GM19238 (cell line): ENCODE results near the gene CCDC192.
"Not testable (repeated sequence)": the region's sequence is repeated elsewhere in the genome, so short reads cannot be mapped to it uniquely, and the experiment has no call there.

ENCODE experiments used
- DNase-seq: peaks from one replicate; pipeline ENCODE4 v3.0.0; 2011; ENCODE audit warnings: low spot score; ENCODE audit not compliant: insufficient read length

Gene CCDC192

DNA sequence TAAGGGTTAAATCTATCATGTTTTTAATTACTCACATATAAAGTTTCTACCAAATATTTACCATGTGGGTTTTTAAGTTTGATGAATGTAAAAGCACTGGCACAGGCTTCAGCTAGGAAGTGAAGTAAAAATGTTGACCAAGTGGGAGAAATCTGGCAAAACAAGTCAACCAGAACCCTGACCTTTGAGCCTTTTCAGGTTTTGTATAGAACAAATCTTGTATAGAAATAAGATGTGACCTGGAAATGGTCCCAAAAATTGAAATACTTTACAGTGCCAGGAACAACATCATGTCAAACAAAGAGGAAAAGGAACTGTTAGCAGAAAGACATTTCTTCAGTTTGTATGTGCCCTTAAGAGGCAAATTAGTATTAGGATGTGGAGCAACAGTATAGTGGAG lies 137.6 kb downstream of the CCDC192 start:
- no peak for DNase-seq

- no peak for DNase-seq
Measured at GRCh38 chr5:127844581-127845021, 141.4 kb downstream of the CCDC192 start.

DNA sequence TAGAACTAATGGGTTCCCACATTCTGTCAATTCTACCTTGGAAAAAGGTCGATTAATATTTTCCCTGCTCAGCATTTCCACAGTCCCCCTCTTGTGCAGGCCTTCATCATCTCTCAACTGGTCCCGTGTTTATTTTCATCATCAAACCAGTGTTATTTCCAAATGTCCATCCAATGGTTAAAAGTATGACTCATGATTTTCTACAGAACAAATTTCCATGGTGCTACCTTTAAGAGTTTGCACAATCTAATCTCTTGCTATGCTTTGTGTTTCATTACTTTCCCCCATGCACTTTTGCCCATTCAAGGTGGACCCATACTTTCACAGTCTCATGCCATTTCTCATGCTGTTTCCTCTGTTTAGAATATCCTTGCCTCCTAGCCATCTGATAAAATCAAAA lies 143.7 kb downstream of the CCDC192 start:
- DNase-seq: no peak

- DNase-seq: not testable (repeated sequence)
Measured at GRCh38 chr5:127847641-127848040, 144.4 kb downstream of the CCDC192 start.

DNA sequence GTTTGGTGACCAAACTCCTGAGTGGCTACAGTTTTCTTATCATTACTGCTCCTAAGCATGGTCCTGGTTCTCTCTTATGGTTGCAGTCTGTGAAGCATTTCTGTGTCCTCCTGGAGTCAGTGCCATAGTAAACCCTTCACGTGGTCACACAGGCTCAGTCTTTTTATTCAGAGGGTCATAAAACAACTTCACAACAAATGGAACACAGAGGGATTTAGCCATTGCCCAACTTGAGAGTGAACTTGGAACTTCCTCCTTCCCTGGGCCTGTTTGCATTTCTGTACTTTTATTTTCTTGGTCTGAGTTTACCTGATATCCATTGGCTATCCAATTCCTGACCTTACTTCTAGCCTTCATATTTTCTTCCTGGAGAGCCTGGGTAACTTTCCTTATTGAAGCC lies 144.9 kb downstream of the CCDC192 start:
- DNase-seq: no peak

DNA sequence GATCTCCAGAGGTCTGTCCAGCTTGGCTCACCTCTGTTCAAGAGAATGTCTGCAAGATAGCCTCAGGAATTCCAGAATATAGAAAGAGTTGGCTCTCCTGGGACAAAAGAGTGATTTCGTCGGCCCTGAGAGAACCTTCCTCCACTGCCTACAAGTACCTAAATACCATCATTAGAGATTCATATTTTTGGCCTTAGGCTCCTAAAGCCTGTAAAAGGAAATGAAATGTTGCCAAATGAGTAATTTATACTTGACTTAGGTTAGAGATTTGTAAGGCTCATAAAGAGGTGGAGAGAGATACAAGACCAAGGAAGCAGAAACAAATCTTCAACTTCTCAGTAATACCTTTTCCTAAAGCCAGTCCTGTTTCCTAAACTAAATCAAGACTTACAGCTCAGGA lies 146.2 kb downstream of the CCDC192 start:
- DNase-seq: no peak

DNA sequence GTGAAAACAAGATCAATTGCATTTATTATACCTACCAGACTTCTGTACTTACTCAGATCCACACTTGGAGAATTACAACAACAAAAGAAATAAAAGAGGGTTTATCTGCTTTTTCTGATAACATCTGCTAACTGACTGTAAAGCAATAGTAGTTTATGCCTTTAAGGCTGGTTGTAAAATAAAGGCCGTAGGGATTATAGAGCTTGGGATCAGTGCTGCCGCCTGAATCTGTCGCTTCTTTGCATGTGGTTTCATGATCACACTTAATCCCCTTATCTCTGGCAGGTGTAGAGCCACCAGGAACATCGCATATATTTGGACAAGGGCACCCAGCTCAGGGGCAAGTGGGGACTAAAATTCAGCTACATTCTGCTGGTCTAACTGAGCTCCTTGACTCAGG lies 146.7 kb downstream of the CCDC192 start:
- no peak for DNase-seq

GRCh38 chr5:127851964-127852363 lies 148.8 kb downstream of the CCDC192 start:
- no peak for DNase-seq

- no peak for DNase-seq
Measured at GRCh38 chr5:127854520-127854919, 151.3 kb downstream of the CCDC192 start.

- DNase-seq: no peak
Measured at GRCh38 chr5:127856292-127856691, 153.1 kb downstream of the CCDC192 start.

- no peak for DNase-seq
Measured at GRCh38 chr5:127858116-127858784, 155.1 kb downstream of the CCDC192 start.

GRCh38 chr5:127860291-127860690 lies 157.1 kb downstream of the CCDC192 start:
- DNase-seq: no peak

- DNase-seq: no peak
Measured at GRCh38 chr5:127863161-127863560, 160.0 kb downstream of the CCDC192 start.

GRCh38 chr5:127863610-127864395 lies 160.6 kb downstream of the CCDC192 start:
- DNase-seq: no peak

GRCh38 chr5:127864511-127864910 lies 161.3 kb downstream of the CCDC192 start:
- DNase-seq: no peak

DNA sequence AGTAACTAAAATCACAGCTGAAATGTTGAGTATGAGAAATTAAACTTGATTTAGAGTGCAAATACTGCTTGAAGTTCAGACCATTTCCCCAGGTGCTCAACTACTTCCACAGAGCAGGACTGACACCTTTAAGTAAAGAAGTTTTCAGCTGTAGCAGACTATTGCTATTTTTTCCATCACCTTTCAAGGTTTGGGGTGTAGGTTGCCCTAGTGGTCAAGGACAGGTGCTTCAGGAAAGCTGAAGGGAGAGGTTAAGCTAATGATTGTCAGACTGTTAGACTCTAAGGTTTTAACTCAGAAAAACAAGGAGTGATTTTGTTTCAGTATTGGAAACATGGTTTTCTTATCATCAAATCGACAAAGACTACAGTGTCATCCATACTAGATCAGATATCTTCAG lies 162.1 kb downstream of the CCDC192 start:
- DNase-seq: no peak

DNA sequence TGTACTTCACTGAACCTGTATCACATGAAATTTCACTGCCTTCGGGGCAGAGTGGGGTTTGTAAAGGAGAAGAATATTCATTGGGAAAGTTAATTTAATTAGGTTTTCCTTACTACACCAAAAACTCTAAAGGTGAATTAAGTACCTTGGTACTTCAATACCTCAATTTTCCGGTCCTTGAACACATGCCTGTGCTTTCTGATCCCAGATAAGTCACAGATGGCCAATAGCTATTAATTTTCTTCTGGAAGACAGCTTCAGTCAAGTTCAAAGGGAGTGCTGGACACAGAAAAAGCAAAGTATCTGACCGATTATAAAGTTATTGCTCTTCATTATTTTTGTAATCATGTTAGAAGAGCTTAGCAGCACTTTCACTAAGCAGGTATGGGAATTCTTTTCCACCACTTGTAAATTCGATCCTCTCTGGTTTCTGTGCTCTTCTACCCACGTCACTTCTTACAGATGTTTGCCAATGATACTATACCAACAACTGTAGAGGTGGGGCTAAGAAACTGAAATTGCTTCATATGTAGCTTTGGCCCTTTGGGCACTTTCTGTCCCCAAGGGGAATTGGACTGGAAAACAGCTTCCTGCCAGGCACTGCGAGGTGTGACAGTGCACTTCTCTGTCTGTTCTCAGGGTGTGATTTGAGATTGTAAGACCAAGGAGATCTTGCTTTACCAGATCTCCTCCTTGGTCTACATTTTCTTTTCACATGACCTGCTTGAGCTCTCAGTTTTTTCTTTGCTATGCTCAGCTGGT lies 164.0 kb downstream of the CCDC192 start:
- peak; percentile 5 for DNase-seq

DNA sequence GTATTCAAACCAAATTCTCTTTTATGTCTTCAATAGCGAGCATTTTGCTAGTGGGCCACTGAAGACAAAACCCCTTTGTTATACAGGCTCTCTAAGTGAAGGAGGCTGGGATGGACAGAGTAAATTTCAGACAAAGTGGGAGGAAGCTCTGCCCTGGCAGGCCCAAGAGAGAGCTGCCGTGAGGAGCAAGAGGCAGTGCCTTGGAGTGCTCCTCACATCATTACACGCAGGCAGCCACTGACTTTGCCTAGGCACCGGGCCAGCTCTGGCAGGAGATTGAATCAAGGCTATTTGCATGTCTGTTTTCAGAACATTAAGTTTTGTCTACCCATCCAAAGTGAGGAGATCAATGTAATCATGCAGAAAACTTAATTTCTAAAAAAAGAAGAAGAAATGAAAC lies 167.7 kb downstream of the CCDC192 start:
- no peak for DNase-seq

- DNase-seq: no peak
Measured at GRCh38 chr5:127871503-127872153, 168.4 kb downstream of the CCDC192 start.

DNA sequence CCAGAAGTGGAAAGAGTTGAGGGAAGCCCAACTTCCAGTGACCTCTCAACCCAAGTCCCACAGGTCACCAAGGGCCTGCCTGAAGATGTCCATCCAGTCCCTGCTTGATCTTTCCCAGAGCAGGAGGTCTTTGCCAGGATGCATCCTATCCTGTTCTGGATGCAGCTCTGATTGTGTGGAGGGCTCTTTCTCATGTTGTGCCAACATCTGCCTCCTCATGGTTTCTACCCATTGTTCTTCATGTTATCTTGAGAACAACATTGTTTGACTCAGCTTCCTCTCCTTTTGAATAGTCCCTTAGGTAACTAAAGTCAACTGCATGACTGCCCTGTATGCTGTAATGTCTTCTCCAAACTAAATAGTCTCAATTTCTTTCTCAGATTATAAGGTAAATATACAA lies 169.3 kb downstream of the CCDC192 start:
- no peak for DNase-seq

GRCh38 chr5:127875235-127876021 lies 172.2 kb downstream of the CCDC192 start:
- peak; percentile 36 for DNase-seq
